ENCODE measurements around the gene FAN1.

Gene FAN1

DNA sequence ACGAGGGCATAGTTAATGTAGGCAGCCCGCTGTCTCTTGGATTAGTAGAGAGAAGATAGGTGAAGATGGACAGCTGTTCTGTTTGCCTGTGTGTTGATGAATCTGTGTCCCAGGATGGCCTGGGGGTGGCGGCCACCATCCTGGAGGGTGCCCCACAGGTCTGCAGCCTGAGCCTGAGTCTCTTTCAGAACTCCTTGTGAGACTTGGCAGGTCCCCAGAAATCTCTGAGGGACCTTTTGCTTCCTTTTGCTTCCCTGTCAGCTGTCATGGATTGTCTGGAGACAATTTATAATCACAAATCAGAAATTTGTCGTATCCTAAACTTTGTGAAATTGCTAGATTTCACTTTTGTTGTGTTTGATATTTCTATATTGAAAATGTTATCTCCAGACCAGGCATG lies 17.4 kb downstream of the FAN1 start:
- no peak for DNase-seq (ENCODE audit: low spot score)

DNA sequence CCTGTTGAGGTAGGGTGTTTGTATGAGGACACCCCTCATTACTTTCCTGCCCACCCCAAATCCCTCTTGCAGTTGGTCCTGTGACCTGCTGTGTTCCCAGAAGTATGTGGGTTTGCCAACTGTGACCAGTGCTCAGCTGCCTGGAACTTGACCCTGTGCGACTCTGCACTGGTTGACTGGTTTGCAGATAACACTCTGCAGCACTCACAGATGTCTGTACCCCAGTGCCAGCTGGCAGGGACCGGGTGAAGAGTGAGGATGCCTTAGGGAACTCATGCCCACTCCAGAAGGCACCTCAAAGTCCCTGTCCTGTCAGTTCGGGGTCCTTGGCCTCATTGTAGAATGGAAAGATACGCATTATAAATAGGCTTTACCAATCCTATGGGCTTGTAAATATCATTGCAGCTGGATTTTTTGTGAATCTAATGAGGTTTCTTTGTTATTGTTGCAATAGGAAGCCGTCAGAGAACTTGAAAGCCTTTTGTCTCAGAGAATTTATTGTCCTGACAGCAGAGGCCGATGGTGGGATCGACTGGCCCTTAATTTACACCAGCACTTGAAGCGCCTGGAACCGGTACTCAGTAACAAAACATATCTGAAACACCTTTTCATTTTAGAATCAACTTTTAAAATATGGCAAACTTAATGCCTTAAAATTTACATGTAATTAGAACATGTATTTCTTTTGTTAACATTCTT lies 18.2 kb downstream of the FAN1 start:
- DNase-seq (ENCODE audit: low spot score): no peak

- peak; percentile 29 for DNase-seq (ENCODE audit: low spot score)
Observed at GRCh38 chr15:30922480-30923311, 19.0 kb downstream of the FAN1 start.

GRCh38 chr15:30923429-30923828 lies 19.7 kb downstream of the FAN1 start:
- no peak for DNase-seq (ENCODE audit: low spot score)

DNA sequence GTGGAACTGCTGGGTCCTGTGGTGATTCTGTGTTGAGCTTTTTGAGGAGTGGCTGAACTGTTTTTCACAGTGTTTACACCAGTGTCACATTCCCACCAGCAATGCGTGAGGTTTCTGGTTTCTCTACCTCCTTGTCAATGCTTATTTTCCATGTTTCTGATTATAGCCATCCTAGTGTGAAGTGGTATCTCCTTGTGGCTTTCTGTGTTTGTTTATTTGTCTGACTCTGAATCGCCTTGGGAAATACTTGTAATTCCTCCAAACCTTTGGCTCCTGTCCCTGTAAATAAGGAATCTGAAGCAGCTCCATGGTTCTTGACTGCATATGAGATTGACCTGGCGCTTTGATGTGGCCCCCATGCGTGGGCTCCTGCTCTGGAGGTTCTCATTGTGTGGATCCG lies 20.6 kb downstream of the FAN1 start:
- peak; percentile 55 for DNase-seq (ENCODE audit: low spot score)

- DNase-seq (ENCODE audit: low spot score): no peak
Observed at GRCh38 chr15:30925686-30926085, 22.0 kb downstream of the FAN1 start.

DNA sequence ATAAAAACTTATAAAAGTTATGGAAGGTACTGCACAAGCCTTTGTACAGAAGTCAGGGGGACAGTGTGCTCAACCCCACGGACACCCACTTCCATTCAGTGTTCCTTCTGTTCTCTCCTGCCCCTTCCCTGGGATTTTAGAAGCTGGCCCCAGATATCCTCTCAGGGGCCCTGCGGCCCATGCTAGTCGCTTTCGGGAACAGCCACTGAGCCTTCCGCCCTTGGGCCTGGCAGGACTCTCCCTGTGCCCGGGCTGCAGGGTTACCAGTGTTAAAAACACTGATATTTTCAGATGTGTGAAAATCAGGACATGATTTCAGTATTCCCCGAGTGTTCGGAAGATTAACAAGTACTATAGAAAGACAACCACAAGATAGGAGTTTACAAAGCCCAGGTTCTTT lies 22.4 kb downstream of the FAN1 start:
- no peak for DNase-seq (ENCODE audit: low spot score)

- no peak for DNase-seq (ENCODE audit: low spot score)
Observed at GRCh38 chr15:30927148-30927761, 23.5 kb downstream of the FAN1 start.

- DNase-seq (ENCODE audit: low spot score): no peak
Observed at GRCh38 chr15:30928076-30928475, 24.4 kb downstream of the FAN1 start.

DNA sequence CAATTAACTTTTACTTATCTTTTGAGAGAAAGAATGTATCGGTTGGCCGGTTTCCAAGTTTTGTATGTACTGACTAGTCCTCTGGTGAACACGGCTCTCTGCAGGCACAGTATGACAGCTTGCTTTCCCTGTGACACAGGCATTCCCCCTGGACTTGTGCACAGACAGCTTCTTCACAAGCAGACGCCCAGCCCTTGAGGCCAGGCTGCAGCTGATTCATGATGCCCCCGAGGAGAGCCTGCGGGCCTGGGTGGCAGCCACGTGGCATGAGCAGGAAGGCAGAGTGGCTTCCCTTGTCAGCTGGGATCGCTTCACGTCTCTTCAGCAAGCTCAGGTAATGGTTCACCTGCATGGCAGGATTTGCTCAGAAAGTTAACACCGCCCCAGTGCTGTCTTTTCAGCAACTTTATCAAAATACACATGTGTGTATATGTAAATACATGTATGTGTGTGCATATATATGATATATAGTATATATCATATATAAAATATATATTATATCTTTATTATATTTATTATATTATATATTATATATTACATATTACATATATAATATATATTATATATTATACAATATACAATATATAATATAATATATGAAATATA lies 25.5 kb downstream of the FAN1 start:
- DNase-seq (ENCODE audit: low spot score): no peak

- DNase-seq (ENCODE audit: low spot score): no peak
Observed at GRCh38 chr15:30929982-30930381, 26.3 kb downstream of the FAN1 start.

DNA sequence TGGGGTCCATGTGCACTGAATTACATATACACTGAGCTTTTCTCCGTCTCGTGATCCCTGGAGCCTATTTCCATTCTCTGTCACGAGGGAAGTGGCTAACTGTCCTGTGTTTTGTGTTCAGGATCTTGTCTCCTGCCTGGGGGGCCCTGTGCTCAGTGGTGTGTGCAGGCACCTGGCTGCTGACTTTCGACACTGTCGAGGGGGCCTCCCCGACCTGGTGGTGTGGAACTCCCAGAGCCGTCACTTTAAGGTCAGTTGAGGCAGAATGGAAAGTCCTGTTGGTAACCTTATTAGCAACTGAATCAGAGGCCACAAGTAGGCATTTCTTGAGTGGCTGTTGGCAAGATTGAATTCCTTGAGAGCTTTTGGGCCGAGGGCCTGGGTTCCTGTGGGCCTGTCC lies 26.7 kb downstream of the FAN1 start:
- DNase-seq (ENCODE audit: low spot score): no peak

DNA sequence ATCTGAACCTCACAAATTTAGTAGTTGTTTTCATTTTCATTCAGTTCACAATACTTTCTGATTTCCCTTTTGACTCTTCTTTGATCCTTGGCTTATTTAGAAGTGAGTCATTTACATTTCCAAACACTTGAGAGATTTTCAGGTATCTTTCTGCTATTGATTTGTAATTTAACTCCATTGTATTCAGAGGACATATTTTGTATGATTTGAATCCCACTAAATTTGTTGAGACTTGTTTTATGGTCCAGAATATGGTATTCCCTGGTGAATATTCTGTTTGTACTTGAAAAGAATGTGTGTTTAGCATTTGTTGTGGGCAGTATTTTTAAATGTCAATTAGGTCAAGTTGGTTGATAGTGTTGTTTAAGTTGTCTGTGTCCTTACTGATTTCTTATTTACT lies 29.6 kb downstream of the FAN1 start:
- DNase-seq (ENCODE audit: low spot score): no peak

DNA sequence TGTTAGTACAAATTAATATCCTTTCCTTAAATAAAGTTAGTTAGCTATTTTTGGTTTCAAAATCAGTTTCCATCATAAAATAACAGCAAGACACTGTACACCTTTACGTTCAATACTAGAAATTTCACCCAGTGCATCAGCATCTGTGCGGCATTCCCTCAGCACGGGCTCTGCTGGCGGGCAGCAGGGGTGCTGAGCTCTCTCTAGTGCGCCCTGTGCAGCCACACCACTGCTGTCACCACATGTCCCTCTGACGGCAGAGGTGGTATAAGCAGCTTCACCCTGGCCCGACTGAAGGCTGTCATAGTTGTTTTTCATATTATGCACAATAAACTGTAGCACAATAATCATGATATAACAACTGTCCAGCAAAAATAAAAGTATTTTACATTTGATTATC lies 35.4 kb downstream of the FAN1 start:
- DNase-seq (ENCODE audit: low spot score): no peak

DNA sequence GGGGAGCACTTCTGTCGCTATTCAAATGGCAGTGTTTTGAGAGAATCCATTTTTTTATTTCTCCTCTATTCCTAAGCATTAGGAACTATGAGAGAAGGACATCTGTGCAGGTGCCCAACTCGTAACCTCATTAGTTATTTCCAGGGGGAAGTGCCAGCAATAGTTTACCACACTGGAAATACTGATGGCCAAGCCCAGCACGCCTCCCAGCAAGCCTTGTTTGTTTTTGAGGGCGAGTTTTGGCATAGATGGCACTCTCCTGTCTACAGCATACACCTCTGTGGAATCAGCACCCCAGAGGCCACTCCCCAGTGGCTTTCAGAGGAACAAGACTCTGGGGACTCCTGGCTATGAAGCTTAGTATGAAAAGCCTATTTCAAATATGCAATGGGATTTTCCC lies 36.6 kb downstream of the FAN1 start:
- DNase-seq (ENCODE audit: low spot score): no peak

DNA sequence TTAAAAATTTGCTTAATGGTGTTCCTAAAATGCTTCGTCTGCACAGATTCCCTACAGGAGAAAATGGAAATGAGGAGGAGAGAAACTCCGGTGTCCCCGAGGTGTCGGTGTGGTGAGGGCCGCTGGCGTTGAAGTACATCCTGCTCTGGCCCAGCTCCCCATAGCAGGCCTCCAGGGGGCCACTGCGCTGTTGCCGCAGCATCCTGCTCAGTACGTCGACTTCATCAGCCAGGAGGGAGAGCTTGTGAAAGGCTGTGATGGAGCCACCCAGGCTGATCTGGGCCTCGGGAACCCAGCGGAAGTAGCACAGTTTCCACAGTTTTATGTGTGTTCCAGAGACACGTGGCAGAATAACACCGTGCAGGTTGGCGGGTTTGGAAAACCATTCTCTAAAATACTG lies 37.8 kb downstream of the FAN1 start:
- DNase-seq (ENCODE audit: low spot score): no peak

DNA sequence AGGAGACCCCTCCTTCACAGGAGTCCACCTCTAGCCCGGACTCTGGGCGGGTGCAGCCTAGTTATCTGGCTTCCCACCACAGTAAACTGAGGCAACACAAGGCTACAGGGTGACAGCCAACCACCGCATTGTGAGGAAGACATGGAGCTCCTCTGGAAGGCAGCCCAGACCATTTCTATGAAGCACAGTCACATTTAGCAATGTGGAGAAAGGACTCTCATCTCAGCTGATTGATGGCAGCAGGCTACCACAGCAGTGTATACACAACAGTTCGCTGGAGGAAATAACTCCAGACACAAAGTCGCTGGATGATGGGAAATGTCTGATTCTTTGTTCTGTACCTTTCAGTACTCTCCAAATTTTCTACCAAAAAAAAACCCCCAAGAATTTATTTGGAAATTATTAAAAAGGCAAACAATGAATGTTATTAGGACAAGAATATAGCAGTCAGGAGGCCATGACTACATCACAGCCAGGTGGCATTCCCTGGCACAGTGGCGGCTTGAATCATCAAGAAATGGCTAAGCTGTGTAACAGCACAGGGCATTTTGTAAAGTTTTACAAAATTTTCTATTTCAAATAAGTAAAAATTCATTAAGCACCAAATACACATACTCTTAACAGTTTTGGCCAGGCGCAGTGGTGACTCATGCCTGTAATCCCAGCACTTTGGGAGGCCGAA lies 40.1 kb downstream of the FAN1 start:
- no peak for DNase-seq (ENCODE audit: low spot score)

DNA sequence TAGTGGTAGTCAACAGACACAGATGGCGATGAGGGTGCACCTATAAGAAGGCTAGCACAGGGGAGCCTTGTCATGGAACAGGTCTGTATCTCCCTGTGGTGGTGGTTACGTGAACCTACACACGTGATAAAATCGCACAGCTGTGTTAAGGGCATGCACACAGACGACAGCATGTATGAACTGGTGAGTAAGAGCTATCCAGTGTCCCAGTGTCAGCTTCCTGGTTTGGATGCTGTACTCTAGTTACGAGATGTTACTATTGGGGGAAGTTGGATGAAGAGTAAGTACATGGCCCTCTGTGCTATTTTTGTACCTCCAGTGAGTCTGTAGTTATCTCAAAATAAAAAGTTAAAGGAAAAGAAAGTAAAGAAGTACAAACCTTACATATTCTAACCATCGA lies 49.5 kb downstream of the FAN1 start:
- no peak for DNase-seq (ENCODE audit: low spot score)

- DNase-seq (ENCODE audit: low spot score): peak; percentile 92
Observed at GRCh38 chr15:30953731-30954378, 50.1 kb downstream of the FAN1 start.

DNA sequence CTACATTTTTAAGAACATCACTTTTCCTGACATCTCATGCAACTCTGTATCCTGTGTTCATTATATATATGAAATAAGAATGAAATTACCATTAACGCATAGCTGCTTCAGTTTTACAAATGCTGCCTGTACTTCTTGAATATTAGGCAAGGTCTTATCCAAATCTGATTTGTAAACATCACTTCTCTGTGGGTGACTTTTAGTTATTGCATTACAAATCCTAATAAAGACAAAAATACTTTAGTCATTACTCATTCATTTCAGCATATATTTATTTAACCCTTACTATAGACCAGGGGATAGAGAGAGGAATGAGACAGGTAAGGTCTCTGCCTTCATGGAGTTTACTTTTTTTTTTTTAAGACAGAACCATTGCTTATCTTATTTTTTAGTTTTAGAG lies 51.0 kb downstream of the FAN1 start:
- no peak for DNase-seq (ENCODE audit: low spot score)

GRCh38 chr15:30956216-30957124 lies 52.8 kb downstream of the FAN1 start:
- no peak for DNase-seq (ENCODE audit: low spot score)
